GM19397 (cell line): ENCODE data around the gene CRNKL1.
A peak's percentile ranks its signal among the peaks of the same experiment; 100 is the strongest.

Experiments used
- ATAC-seq: cut with Tn5 transposase; IDR thresholded peaks from one replicate; pipeline ENCODE4 v1.9.1; 2021; ENCODE audit warnings: mild to moderate bottlenecking, moderate library complexity; ENCODE audit not compliant: unreplicated experiment

CRNKL1 gene

DNA sequence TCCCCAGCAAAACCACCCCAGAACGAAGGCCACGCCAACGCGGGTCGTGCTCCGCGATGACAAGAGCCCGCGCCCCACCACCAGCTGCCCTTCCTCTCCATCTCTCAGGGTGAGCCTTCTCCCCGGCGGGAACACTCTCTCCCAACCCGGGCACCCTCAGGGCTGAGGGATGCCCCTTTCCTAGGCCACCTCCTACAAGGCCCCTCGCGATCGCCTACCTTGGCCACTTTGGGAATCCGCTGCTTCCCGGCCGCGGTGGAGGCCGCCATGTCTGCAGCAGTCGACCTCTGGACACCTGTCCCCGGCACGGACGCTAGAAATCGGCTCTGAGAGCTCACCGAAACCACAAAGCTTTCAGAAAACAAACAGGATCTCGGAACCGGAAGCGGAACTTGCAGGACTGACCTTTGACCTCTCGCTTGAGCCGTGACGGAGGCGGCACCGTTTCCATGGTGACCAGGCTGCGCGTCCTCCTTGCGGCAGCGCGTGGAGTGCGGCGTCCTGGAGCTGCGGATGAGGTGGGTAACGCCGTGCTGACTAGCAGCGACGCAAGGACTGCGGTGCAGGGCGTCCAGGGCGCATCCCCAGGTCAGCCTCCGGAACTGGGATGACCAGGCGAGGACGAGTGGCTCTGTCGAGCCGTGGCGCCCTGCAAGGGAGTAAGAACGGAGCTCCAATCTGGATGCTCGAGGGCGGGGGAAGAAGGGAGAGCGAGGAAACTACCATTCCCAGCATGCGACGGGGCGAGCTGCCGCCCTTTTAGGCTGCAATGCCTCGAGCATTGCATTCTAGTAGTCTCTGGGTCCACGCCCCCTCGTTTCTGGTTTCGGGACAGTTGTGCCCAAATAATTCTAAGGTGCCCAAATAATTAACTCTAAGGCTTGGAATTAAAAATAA, at the start of gene CRNKL1, which contains the start of gene CFAP61:
CRNKL1 (minus strand) TSS at position 393 of the 897 bp plus-strand sequence; CDS start at position 269, 124 bp downstream.
CFAP61 (plus strand) TSS at position 459 of the 897 bp plus-strand sequence. CDS start 4,122 bp downstream, outside the sequence.
- ATAC-seq, result peak; percentile 97

DNA sequence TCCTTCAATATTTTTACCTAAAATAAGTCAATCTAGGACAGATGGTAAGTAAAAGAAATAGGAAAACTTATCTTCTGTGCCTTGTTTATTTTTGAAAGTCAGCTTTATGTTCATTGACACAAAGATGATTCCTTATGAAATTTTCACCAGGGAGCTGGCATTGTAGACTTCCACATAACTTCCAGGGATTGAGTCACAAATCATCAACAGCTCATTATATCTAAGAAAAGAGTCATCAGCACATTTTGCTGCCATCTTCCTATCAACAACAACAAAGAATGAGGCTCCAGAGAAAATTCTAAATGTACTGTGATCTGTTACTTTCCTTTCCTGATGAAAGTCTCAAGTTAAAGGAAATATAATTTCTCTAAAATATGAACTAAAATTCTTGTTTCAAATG, 48.6 kb upstream of the CRNKL1 start:
- no peak for ATAC-seq

DNA sequence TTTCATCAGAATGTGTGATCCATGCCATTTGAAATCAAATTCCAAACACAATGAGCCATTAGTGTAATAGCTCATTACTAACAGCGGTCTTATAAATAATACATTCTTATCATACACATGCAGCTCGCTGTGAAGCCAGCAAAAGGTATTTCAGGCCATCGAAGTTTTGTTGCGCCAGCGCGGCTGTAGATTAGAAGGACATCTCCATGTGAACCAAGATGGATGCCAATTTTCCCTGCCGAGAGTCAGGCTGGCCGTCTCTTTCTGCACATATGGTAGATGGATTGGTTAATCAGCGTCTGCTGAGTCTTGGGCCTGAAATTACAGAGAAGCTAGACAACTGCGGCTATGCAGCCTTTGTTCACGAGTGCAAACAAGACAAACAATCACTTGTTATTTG, 44.2 kb upstream of the CRNKL1 start:
- no peak for ATAC-seq

DNA sequence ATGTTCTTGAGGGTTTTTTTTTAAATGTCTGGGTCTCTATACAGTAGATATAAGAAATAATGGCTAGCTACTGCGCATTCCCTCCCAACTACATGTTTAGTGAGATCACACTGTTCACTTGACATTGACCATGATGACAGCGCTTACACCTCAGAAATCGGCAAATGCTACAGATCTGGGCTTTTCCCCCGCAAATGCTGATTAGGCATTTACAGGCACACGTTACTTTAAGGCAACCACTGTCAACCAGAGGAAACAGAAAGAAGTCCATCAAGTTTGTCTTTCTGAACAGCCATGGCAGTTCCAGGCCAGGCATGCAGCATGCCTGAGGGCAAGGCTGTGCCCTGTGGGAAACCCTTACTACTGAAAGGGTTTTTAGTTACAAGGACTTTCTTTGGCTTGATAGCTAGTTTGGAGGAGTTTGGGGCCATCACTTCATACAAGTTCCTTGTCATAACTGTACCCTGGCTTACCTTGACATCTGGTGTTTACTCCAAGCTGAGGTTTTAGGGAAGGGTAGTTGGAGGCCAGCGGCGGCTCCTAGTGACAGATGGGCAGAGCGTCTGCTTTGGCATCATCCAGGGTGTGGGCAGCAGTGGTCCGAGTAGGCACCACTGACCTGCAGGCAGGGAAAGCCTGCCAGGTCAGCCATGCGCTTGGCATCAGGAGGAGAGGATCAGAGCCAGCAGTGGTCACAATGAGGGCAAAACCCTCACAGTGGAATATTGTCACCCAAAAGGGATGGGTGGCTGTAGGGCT, 43.0 kb upstream of the CRNKL1 start:
- no peak for ATAC-seq

DNA sequence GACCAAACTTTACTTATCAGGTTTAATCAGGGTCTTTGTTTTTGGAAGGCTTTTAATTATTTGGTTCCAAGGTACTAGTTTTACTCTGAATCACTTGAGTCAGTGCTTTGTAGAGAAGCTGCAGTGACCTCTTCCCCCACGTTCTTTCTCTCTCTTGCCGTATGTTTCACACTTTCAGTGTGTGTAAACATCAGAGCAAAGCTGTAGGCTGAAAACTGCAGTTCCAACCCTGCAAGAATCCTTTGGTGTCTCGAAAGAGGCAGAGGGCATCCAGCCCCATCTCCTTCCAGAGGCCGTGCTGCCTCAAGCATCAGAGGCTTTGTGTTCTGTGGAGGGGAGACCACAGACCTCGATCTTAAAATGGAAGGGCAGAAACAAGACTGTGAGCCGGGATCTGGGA, 42.1 kb upstream of the CRNKL1 start:
- no peak for ATAC-seq

DNA sequence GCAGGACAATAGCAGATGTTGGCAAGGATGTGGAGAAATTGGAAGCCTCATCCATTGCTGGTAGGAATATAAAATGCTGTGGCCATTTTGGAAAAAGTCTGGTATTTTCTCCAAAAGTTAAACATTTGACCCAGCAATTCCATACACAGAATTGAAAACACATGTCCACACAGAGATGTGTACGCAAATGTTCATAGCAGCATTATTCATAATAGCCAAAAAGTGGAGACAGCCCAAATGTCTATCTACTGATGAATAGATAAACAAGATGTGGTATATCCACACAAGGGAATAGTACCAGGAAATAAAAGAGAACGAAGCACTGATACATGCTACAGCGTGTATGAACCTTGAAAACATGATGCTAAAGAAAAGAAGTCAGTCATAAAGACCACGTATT, 40.6 kb upstream of the CRNKL1 start:
- ATAC-seq, result no peak

DNA sequence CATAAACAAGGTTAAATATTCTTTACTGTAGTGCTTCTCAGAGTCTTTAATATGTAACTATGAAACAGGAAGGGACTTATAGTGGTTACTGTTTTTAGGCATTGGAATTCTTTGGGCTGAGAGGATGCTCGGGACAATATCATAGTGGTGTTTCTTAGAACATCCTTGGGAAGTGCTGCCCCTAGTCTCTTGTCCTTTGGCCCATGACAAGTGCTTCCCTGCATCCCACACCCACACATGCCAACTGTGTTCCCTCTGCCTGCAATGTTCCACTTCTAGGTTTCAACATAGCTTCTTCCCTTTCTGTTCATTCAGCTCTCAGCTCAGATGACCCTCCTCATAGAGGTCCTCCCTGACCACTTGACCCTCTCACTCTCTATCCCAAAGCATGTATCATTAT, 37.7 kb upstream of the CRNKL1 start:
- ATAC-seq, result no peak

DNA sequence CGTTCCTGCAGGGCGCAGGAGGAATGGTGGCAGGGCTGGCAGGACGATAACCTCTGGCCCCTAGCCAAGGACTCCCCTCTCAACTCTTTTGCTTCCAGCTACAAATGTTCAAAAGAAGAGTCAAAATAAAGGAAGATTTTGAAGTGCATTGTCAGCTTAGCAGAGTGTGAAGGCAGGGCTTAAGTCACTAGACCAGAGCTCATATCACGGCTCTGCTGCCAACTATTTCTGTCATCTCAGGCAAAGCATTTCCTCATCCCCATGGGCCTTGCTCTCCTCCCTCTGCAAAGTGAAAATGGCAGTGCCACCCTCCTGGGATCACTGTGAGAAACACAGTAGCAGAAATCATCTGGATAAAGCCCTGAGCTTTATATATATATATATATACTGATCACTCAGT, 36.8 kb upstream of the CRNKL1 start:
- no peak for ATAC-seq

DNA sequence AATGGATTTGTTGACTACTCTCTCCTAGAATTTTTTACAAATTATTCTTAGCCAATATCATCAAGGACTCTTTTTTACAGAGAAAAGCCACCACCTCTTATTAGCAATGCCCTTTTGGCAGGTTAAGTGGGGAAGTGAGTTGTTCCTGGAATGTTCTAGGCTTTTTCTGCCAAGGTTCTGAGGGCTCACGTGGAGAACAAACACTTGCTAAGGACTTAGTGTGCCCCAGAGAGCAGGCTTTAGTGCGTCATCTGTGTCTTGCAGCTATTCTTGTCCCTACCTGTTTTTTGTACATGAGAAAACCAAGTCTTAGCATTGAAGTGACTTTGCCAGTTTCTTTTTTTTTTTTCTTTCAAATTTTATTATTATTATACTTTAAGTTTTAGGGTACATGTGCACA, 33.5 kb upstream of the CRNKL1 start:
- no peak for ATAC-seq

DNA sequence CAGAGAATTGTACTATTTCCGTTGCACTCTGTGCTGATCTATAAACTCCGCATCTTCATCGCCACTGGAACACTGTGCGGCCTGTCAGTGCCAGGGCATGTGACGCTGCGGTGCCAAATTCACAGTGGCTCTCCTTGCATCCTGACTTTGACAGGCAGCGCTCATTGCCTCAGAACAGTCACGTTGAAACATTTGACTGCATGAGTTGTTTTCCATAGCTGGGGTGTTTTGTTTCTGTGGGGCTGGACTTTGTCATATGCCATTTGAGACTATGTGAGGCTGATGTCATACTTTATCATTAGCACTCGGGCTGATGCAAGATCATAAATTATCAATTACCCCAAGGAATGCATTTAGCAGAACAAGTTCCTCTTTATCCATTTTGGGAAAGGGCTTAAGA, 32.8 kb upstream of the CRNKL1 start:
- no peak for ATAC-seq

DNA sequence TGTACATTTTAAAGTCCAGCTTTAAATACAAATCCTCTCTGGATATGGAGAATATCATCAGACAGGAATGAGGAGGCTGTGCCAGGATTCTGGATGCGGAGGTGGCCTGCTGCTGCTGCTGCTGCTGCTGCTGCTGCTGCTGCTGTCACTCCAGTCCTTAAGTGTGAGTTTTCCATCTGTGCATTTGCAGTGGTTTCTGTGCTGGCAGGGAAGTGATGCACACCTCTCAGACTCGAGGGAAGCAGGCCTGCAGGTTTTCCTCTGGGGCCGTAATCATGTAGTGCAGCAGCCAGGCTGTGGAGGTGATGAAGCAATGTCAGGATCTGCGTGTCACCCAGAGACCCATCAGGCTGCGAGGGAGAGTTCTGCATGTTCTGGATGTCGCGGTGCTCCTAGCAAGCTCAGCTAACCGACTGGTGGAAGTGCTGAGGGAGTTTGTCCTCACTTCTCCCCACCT, 32.1 kb upstream of the CRNKL1 start:
- ATAC-seq, result no peak

DNA sequence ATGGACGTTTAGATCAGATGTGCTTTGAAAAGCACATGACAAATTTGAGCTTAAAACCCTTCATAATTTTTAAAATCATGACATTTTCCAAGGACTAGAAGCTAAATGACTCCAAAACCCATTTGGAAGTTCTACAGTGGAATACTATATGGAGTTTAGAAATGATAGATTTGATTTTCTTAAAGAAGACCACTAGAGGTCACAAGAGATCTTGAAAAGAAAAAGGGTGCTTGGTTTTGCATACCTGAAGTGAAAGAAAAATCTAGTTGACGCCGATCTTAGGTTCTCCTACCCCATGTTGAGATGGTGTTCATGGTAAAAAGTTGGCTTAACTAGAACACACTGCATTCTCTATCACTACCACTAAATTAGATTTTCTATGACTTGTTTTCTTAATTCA, 31.5 kb upstream of the CRNKL1 start:
- no peak for ATAC-seq

DNA sequence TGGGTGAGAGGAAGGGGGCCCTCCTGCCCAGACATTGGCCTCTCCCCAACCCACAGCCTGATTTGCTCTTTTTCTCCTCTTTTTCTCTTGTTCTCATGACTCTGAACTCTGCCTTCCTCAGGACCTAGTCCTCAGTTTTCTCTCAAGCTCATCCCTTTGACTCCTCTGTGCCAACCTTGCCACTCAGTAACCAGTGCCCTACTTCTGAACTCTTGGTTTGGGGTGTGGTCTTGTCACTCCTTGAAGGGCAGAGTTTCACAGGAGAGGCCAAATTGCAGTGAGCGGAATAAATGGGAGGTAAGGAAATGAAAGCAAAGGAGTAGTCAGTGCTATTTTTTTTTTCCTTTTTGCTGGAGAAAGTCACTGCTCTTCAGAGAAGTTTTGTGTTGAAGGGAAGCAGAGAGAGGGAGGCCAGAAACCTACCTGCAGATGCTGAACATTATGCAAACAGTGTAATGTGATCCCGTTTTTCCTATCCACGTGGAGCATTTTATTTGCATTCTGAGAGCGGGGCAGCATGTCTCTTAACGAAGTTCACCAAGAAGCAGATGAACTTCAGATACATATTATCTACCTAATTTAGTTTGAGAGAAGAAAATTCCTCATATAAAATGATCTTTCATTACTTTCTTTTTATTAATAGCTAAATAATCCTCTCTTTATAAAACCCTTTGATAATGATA, 27.0 kb upstream of the CRNKL1 start:
- no peak for ATAC-seq

DNA sequence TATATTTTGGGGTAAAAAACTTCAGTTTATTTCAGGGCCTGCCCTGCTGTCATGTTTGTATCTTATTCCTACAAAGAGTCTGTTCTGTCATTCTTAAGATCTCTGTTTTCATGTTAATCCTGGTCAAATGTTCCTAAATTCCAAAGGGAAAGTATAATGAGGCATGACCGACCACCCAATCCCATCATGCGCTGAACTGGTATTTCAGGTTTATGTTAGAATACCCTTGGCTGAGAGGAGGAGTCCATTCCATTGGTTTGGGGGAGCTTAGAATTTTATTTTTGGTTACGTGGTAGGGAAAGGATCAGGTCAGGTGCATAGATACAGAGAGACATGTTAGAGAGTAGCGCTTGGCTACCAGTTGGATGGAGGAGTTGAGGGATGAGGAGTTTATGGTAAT, 25.8 kb upstream of the CRNKL1 start:
- no peak for ATAC-seq

DNA sequence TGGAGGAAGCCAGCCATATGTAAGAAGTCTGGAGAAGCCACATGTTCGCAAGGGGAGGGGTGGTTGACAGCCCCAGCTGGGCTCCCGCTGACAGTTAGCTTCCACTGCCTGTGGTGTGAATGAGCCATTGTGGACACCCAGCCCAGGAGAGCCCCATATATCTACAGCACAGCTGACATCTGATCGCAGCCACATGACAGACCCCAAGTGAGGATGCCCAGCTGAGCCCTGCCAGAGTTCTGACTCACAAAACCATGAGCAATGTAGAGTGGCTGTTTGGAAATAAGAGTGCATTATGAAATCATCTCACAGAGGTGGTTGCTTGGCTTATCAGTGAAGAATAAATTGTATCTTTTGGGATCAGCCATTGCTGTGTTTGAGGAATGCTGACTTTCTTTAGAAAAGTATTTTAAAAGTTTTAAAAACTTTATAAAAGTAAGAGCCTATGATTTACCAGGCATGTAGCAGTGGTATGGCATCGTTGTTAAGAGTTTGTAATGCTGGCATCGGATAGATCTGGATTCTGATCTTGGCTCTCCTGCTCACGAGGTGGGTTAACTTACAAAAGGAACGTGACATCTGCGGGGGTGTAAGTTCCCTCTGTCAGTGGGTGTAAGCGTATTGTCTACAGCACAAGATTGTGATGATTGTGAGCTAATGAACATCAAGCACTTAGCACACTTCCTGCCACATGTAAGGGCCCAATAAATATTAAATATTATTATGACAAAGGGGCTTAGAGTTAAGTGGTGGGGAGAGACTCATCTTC, 24.2 kb upstream of the CRNKL1 start:
- no peak for ATAC-seq

DNA sequence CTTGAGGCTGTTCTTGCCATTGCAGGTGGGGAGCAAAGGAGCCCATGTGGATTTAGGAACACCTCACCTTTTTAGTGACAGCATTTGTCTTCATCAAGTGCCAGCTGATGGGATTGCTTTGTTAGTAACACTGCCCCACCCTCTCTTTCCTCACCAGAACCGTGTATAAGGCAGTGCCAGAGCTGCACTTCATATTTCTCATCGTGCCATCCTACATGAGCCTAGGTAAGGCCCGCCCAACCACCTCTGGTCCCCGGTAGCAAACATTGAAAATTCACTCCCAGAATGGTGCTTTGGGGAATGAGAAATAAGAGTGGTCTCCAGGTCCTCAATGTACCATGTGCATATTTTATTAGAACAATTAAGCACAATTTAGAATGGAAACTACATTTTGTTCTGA, 22.8 kb upstream of the CRNKL1 start:
- ATAC-seq, result no peak

DNA sequence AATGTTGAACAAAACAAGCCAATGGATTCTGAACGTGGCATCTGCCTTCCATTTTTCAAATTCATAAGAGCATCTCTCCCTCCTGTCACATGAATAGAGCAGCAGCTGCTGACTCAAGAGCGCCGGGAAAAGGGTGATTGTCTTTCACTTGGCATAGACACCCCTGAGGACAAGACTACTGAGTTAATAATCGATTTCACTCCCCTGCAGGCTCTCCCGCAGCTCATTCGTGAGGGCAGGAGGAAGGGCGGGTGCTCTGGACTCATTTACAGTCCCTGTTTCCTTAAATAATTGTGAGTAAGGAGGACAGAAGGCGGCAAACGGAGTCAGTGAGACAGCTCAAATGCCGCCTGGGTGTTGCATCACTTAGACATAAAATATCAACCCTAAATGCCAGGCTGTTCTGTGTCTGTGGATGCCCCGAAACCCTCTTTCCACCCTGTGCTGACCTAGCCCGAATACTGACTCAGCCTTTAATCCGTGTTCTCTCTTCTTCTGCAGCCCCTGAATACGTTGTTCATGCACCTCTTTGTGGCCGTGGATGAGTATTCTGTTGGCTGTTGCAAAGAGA, 21.6 kb upstream of the CRNKL1 start:
- ATAC-seq, result no peak

DNA sequence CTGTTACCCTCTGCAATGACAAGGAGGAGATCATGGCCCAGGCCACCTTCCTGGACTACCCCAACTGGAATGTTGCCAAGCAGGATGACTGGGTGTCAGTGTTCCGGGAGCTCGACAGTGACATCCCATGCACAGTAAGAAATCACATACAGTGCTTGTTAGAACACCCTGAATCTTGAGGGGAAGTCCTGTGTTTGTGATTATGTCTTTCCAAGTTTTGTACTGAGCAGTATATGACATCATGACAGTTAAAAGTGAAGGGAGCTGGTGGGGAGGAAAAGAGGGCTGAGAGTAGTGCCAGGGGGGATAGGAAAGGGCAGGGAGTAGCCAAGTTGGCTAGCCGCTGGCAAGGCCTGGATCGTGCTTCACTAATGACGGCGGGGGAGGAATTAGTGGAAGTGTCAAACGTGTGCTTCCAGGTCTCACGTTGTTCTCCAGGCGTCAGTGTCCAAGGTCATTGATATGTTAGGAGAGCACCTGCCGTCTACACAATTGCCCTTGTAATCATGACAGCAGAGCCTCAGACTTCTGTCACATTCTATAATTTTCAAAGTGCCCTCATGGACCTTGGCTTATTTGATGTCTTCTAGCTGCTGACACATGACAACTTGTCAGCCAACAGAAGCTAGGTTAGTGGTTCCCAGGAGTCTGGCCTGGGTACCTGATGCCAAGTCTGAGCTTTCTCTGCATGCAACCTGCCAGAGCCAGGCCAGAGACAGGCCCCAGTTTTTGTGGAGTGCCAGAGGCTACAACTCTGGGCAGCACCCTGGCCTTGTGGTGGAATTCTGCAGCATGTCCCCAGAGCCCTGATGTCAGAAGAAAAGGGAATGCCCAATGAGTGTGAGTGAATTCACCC, 18.8 kb upstream of the CRNKL1 start:
- ATAC-seq, result no peak

DNA sequence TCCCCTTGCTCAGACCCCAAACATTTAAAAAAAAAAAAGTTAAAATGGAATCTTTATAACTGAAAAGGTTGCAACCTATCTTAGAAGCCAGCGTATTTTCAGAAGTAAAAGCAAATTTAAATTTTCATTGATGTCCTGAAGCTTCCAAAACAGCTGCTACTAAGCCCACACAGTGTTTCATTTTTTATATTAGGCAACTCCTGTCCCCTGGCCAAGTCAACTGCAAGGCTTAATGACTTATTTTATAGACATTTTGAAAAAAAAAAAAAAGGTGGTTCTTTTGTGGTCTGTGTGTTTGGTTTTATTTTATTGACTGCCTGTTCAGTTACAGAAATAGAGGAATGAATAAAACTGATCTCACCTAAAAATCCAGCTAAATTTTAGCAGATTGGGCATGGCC, 13.1 kb upstream of the CRNKL1 start:
- no peak for ATAC-seq
